HG02981 (cell line): ENCODE data around the gene SEMA3E.
"Not testable (repeated sequence)": the region's sequence is repeated elsewhere in the genome, so short reads cannot be mapped to it uniquely, and the experiment has no call there.

Experiments used
- ATAC-seq: cut with Tn5 transposase; IDR thresholded peaks from one replicate; pipeline ENCODE4 v1.9.1; 2021; ENCODE audit warnings: mild to moderate bottlenecking, moderate library complexity; ENCODE audit not compliant: unreplicated experiment

Gene SEMA3E

GRCh38 chr7:83457022-83457892 is 191.7 kb downstream of the SEMA3E start:
- ATAC-seq, result peak; percentile 71

GRCh38 chr7:83456413-83456812 is 192.5 kb downstream of the SEMA3E start:
- no peak for ATAC-seq

GRCh38 chr7:83455612-83456011 is 193.3 kb downstream of the SEMA3E start:
- ATAC-seq, result no peak

GRCh38 chr7:83452256-83452655 is 196.7 kb downstream of the SEMA3E start:
- ATAC-seq, result no peak

GRCh38 chr7:83451501-83452045 is 197.4 kb downstream of the SEMA3E start:
- no peak for ATAC-seq

DNA sequence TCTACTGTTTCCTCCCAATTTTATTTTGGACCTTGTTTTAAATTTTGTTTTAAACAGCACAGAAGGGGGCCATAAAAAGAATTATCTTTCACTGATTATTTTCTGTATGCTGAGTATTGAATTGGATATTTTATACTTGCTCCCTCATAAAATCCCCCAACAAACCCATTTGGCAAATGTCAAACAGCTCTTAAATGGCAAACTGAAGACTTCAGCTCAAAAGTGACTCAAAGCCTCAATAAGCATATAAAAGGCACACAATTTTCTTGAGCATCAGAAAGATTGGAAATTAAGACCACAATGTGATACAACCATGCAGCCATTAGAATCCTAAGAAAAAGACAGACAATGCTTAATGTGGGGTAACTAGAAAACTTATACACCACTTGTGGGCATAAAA is 199.2 kb downstream of the SEMA3E start:
- no peak for ATAC-seq

DNA sequence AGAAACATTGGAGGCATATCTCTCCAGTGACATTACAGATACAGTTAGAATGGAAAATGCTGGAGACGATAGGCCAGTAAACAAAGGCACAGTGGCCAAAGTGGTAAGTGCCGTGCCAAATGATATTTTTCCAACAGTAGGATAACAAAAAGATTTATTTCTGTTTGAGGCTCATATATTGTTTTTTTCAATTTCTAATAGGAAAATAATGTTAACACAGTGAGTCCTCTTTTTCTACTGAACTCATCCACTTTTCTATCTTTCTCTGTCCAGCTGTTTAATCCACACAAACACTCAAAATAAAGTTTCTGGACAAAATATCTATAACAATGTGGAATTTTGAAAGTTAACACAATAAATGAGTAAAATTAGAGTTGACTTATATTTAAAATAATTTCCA is 201.3 kb downstream of the SEMA3E start:
- no peak for ATAC-seq

DNA sequence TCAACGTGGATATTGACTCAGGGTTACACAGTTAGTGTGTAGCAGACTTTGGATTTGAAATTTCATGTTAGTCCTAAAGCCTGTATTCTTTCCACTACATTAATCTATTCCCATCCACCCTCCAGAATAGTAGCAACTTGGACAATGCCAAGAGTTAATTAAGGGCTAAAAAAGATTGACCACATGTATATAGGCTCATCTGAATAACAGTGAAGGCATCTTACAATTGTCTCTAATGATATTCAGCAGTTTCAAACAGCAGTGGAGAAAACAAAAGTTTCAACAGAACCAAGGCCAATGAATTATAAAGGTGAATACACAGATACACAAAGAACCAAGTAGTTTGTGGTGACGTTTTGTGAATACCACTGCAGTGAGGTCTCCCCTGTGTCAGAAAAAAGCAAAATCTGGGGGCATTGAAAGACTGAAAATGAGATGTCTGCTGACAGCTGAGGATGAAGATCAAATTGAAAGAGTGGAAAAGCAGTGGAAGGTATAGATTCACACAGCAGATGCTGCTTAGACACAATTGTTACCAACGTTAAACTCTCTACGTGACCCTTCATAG is 202.8 kb downstream of the SEMA3E start:
- ATAC-seq, result no peak

GRCh38 chr7:83442911-83443310 is 206.0 kb downstream of the SEMA3E start:
- ATAC-seq, result no peak

DNA sequence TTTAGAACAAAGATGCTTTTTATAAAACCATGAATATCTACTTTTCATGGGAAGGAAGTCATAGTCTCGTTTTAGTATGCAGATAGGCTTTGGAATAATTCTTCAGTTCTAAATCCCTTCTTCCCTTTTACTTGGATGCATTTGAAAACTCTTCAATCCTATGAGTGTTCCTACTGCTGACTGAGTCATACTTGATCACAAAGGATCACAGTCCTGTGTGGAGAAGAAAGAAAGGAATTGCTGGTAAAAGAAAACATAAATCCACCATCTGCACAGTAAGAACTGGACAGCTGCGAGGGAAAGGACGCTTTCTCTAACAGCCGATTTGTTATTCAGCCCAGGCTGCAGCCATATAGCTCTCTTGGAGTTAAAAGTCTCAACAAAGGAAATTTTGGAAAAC is 209.9 kb downstream of the SEMA3E start:
- ATAC-seq, result no peak

DNA sequence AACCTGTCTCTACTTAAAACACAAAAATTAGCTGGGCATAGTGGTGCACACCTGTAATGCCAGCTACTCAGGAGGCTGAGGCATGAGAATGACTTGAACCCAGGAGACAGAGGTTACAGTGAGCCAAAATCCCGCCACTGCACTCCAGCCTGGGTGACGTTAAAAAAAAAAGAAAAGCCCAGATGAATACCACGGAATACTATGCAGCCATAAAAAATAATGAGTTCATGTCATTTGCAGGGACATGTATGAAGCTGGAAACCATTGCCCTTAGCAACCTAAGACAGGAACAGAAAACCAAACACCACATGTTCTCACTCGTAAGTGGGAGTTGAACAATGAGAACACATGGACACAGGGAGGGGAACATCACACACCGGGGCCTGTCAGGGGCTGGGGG is 218.7 kb downstream of the SEMA3E start:
- ATAC-seq, result not testable (repeated sequence)

DNA sequence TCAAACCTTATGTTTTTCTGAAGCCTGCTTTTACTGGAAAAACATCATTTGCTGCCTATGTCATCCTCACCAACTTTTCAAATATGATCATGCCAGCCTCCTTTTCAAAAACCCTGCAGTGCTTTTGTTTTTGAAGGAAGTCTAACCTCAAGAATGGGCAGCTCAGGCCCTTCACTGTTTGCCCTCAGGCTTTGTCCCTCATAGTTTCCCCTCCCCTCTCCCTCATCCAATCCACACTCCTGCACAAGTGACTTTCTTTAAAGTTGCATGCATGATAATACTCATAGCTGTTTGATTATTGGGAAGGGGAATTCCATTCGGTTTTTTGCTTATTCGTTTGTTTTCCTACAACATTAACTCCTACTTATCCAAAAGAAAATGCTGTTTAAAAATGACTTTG is 219.4 kb downstream of the SEMA3E start:
- ATAC-seq, result no peak

DNA sequence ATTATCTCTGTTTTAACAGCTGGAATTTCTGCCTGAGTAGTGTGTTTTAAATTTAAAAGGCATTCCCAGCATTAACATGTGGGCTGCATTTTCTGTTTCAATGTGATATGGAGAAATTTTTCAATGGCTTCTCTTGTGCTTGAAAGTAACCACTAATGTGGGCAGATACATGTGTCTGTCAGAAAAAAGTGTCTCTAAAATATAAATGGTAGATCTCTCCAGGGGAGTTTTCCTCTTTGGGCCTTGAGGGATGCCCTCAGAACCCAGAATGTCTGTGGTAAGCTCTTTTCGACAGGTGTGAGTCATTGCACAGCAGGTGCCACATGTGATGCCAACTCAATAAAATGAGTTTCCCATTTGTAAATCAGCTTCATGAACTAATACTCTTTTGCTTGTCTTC is 221.1 kb downstream of the SEMA3E start:
- no peak for ATAC-seq

GRCh38 chr7:83426325-83426724 is 222.6 kb downstream of the SEMA3E start:
- ATAC-seq, result no peak

DNA sequence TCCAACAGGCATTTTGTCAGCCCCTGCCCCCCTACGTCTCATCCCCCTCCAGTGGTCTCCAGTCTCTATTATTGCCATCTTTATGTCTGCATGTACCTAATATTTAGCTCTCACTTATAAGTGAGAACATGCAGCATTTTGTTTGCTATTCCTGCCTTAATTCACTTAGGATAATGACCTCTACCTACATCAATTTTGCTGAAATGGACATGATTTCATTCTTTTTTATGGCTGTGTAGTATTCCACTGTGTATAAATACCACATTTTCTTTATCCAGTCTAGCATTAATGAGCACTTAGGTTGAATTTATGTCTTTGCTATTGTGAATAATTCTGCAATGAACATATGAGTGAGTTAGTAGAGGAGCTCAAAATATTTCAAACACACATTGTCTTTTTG is 229.9 kb downstream of the SEMA3E start:
- no peak for ATAC-seq

DNA sequence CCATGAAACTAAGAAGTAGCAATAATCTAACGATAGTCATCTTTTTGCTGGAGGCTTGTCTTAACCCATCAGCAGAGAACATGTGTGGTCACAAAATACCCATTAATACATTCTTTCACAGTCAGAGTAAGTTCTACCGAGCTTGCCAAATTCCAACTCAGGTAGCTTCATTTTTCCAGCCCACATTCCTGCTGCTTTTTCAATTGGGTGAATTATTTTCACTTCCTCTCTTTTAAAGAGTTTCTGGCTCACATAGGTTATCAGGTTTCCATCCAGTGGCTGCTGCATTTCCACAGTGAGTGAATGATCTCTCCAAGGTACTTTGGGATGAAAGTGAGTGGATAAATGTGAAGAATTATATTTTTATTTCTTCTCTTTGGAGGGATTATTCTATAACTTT is 233.1 kb downstream of the SEMA3E start:
- no peak for ATAC-seq

- no peak for ATAC-seq
These were observed 234.0 kb downstream of the SEMA3E start for GRCh38 chr7:83414947-83415346.

GRCh38 chr7:83413831-83414230 is 235.1 kb downstream of the SEMA3E start:
- ATAC-seq, result no peak

DNA sequence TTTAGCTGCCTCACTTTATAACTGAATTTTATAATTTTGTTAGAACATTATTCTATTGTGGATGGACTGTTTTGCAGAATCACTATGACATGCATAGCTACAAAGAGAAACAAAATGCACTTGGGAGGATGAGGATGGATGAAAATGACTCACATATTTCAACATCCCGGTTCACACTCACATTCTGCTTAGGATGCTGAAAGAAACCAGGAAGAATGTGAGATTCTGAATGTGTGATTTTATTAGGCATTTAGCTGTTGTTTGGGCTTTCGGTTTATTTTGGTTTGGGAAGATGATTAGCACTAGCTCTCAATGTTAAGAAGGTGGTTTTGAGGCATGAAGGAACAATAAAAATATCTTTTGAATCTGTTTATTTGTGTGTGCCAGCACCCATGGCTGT is 235.5 kb downstream of the SEMA3E start:
- ATAC-seq, result no peak

DNA sequence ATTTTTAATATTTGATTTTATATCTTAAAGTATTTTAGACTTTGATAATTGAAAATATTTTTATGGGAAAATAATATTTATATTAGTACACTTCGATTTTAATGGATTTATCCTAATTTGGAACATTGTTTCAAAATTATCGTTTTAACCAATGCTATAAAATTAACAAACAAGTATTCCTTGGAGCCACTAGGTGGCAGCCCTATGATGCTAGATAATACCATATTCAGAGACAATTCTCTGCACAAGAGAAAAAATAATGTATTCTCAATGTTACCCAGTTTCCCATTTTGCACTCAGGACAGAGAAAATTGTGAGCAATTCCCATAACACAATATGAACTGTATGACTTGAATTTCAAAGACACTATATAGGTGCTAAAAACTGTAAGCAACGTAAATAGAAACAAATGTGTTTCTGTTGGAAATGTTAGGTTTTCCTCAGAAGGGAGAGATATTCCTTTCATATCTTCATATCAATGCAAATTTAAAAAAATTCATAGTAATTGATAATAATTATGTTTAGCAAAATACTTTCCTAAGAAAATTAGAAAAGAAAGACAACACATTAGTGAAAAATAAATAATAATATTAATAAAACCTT is 237.8 kb downstream of the SEMA3E start:
- ATAC-seq, result no peak

DNA sequence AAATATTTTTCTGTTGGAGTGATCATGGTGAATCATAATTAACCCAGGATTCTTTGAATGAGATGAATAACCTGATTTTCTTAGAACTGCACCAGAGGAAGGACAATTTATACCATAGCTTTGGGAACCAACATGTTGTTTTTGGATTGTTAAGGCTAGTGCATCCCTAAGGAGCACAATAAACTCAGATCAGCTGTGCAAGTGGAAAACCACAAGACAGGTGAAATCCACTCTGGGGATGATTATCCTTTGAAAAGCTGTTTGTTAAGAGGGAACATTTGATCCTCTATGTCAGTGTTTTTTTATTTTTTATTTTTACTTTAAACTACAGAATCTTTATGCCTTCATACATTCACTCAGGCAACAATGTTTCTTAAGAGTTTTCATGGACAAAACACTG is 254.2 kb downstream of the SEMA3E start:
- ATAC-seq, result no peak

DNA sequence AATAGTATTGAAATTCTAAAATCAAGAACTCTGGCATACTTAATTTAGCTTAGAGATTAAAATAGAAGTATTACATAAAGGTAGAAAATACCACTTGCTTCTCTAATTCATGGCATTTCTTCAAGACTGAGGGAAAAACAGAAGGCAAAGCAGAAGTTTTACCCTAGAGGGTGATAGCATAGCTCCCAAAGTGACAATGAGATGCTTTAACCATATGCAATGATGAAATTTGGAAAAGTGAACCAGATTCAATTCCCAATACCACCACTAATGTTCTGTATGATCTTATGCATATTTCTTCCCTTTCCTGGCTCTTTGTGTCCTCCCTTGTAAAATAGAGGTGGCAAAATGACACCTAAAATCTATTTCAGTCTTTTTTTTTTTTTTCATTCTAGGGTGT is 260.5 kb downstream of the SEMA3E start:
- no peak for ATAC-seq
